HG03095 (cell line): Measurements from ENCODE around the gene FOXP4.

ENCODE experiments used
- ATAC-seq: cut with Tn5 transposase; IDR thresholded peaks from one replicate; pipeline ENCODE4 v1.9.1; 2021; ENCODE audit warnings: moderate library complexity; ENCODE audit not compliant: unreplicated experiment

Gene FOXP4

DNA sequence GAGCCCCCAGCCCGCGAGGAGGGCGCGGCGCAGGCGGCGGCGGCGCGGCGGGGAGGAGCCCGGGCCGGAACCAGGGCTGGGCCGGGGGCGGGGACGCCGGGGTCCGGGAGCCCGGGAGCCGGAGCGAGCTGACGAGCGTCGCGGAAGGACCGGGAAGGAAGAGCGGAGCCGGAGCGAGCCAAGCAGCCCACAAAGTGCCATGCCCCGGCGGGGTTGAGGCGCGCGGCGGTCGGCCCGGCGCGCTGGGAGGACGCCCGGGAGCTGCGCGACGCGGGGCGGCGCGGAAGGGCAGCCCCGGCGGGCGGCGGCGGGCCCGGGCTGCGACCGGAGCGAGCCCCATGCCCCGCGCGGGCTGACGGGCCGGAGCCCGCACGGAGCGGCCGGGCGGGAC is 289 bp downstream of the FOXP4 start:
- ATAC-seq = peak; percentile 34

GRCh38 chr6:41546866-41547798 is 951 bp downstream of the FOXP4 start:
- peak; percentile 14 for ATAC-seq

DNA sequence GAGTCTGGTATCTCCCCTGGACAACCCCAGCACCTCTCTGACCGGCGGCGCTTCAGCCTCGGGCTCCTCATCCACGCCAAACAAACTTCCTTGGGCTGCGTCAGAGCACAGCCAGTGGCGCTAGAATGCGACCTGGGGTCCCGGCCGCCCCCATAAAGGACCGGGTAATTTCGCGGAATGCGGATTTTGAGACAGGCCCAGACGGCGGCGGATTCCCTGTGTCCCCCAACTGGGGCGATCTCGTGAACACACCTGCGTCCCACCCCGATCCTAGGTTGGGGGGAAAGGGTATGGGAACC is 1.6 kb downstream of the FOXP4 start:
- no peak for ATAC-seq

DNA sequence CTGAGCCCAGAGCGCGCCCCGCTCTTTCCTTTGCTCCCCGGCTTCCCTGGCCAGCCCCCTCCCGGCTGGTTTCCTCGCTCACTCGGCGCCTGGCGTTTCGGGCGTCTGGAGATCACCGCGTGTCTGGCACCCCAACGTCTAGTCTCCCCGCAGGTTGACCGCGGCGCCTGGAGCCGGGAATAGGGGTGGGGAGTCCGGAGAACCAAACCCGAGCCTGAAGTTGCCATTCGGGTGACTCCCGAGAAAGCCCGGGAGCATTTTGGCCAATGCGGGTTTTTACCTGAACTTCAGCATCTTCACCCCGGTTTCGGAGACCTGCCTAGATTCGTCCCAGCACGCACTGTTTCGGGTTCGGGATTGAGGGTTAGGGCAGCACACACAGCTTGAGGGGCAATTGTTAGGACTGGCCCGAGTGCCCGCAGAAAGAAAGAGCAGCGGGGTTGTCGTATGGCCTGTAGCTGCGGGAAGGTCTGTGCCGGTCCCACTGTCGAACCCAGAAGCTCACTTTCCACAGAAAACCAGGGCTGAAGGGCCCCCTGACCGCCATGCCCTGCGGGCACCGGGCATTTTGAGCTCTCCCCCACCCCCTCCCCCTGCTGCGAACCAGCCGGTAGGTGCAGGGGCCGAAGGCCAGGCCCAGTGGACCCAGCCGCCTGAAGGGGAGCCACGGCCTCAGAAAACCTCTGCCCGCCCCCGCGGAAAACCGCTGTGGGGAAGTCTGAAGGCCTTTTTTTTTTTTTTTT is 2.1 kb downstream of the FOXP4 start:
- ATAC-seq = no peak

- ATAC-seq = no peak
These were observed 2.9 kb downstream of the FOXP4 start for GRCh38 chr6:41548841-41549642.

DNA sequence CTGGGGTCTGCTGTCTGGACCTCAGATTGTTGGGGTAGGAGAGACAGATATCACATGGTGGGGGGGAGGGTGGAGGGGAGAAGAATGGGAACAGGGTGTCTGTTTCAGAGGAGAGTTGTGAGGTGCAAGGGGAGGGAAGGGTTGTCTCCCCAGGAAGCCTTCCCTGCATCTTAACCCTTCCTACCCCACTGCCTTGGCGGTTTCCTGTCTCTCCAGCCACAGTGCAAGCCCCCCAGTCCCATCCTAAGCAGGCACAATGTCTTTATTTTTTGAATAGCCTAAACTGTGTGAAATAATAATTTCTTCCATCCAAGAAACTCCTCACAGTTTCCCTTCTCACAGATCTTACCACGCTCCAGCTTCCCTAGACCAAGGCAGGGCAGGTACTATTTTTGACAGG is 3.5 kb downstream of the FOXP4 start:
- no peak for ATAC-seq

GRCh38 chr6:41551086-41551700 is 5.0 kb downstream of the FOXP4 start:
- ATAC-seq = no peak

GRCh38 chr6:41551857-41552256 is 5.7 kb downstream of the FOXP4 start:
- ATAC-seq = no peak

GRCh38 chr6:41552723-41553122 is 6.5 kb downstream of the FOXP4 start:
- ATAC-seq = no peak

- no peak for ATAC-seq
These were observed 7.3 kb downstream of the FOXP4 start for GRCh38 chr6:41553405-41553999.

GRCh38 chr6:41555326-41556300 is 9.4 kb downstream of the FOXP4 start:
- ATAC-seq = no peak

DNA sequence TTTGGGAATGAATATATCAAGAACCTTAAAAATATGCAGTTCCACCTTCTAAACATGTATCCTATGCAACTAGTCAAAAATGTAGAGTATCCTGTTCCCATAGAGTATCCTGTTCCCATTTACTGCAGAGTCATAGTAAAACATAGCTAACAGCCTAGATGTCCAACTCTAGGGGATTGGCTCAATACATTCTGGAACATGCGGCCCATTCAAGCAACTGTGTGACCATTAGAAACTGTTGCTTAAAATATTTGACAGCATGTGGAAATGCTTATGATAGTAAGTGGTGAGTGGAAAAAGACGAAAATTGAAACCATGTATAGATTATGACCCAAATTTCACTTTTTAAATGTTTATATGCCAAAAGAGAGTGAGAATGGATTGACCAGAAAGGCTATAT is 11.2 kb downstream of the FOXP4 start:
- ATAC-seq = no peak

- ATAC-seq = no peak
These were observed 12.0 kb downstream of the FOXP4 start for GRCh38 chr6:41558033-41558807.

DNA sequence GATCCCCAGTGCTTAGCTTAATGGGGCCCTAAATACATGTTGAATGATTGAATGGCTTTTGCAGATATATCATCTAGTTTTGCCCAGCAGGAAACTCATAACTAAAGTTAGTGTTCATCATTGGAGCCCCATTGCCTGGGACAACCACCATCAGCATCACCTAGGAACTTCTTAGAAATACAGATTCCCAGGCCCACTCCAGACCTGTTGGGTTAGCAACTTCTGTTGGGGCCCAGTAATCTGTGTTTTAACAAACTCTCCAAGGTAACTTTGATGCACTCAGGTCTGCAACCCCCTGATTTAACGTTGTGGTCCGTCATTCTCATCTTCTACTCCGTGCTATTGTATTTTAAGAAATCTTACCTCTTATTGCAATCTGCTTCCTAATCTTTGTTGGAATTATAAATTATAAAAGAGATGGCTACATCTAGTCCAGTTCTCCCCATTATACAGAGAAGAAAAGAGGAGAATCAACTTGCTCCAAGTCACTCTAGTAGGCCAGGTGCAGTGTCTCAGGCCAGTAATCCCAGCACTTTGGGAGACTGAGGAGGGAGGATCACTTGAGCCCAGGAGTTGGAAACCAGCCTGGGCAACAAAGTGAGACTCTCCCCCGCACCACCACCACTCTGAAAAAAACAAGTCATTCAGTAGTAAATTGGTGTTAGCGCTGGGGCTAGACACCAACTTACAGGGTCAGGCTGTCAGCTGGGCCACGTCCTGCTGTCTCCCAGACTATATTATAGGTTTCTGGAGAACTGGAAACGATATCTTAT is 13.7 kb downstream of the FOXP4 start:
- no peak for ATAC-seq

DNA sequence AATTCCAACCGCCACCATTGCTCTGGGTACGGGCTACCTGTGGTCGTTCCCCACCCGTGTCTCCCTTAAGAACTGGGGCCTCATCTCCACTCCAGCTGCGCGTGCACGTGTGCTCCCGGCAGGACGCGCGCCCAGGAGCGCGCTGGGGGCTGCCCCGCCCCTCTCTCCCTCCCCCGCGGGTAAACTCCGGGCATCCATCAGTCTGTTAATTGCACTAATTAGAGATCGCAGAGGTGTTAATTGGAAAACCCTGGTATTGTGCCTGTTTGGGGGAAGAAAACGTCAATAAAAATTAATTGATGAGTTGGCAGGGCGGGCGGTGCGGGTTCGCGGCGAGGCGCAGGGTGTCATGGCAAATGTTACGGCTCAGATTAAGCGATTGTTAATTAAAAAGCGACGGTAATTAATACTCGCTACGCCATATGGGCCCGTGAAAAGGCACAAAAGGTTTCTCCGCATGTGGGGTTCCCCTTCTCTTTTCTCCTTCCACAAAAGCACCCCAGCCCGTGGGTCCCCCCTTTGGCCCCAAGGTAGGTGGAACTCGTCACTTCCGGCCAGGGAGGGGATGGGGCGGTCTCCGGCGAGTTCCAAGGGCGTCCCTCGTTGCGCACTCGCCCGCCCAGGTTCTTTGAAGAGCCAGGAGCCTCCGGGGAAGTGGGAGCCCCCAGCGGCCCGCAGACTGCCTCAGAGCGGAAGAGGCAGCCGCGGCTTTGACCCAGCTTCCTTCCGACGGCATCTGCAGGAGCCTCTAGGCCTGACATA is 14.4 kb downstream of the FOXP4 start:
- peak; percentile 68 for ATAC-seq

- ATAC-seq = no peak
These were observed 15.2 kb downstream of the FOXP4 start for GRCh38 chr6:41561416-41561815.
